SK-N-SH treated with all-trans-retinoic acid at 6 μM for 48 hours (cell line): ENCODE results near the gene NDUFA8.

Experiments used
- ATAC-seq: fragments of 200-7000 bp; cut with Tn5 transposase; 3 replicates; pipeline ENCODE4 v1.9.1; 2020; ENCODE audit warnings: mild to moderate bottlenecking, moderate library complexity
- ARNTL ChIP-seq: fragments of 450-650 bp; formaldehyde crosslinking; IDR thresholded peaks from 2 replicates; pipeline ENCODE4 v1.5.0; 2020; ENCODE audit warnings: low read depth, mild to moderate bottlenecking, moderate library complexity, borderline replicate concordance
- BACH2 ChIP-seq: fragments of 250-450 bp; sonication (Bioruptor Pico); IDR thresholded peaks from 2 replicates; pipeline ENCODE4 v1.9.0; 2021; ENCODE audit warnings: mild to moderate bottlenecking, borderline replicate concordance
- CREB5 ChIP-seq: fragments of 250-450 bp; sonication (Bioruptor Pico); IDR thresholded peaks from 2 replicates; pipeline ENCODE4 v1.5.1; 2020; ENCODE audit warnings: low read depth, mild to moderate bottlenecking, moderate library complexity
- CSDC2 ChIP-seq: fragments of 250-450 bp; sonication (Bioruptor Pico); IDR thresholded peaks from 2 replicates; pipeline ENCODE4 v1.5.0; 2020; ENCODE audit warnings: mild to moderate bottlenecking, moderate library complexity
- CSRNP3 ChIP-seq: fragments of 250-450 bp; sonication (Bioruptor Pico); IDR thresholded peaks from 2 replicates; pipeline ENCODE4 v1.5.1; 2021; ENCODE audit warnings: mild to moderate bottlenecking, moderate library complexity
- ESRRG ChIP-seq: fragments of 250-450 bp; sonication (Bioruptor Pico); IDR thresholded peaks from 2 replicates; pipeline ENCODE4 v1.6.1; 2021; ENCODE audit warnings: mild to moderate bottlenecking
- GLIS3 ChIP-seq: fragments of 250-450 bp; sonication (Bioruptor Pico); IDR thresholded peaks from 2 replicates; pipeline ENCODE4 v1.5.0; 2020; ENCODE audit warnings: mild to moderate bottlenecking, moderate library complexity
- ISL1 ChIP-seq: fragments of 250-450 bp; sonication (Bioruptor Pico); IDR thresholded peaks from 2 replicates; pipeline ENCODE4 v2.1.2; 2022; ENCODE audit warnings: mild to moderate bottlenecking, moderate library complexity
- OSR1 ChIP-seq: fragments of 250-450 bp; sonication (Bioruptor Pico); IDR thresholded peaks from 2 replicates; pipeline ENCODE4 v1.8.0; 2022; ENCODE audit warnings: moderate library complexity, mild to moderate bottlenecking, inconsistent platforms
- PATZ1 ChIP-seq: fragments of 250-450 bp; sonication (Bioruptor Pico); IDR thresholded peaks from 2 replicates; pipeline ENCODE4 v1.8.0; 2020; ENCODE audit warnings: mild to moderate bottlenecking, moderate library complexity, borderline replicate concordance
- PPARA ChIP-seq: fragments of 250-450 bp; sonication (Bioruptor Pico); IDR thresholded peaks from 2 replicates; pipeline ENCODE4 v1.5.0; 2020; ENCODE audit warnings: mild to moderate bottlenecking, borderline replicate concordance
- SNAI2 ChIP-seq: fragments of 250-450 bp; sonication (Bioruptor Pico); IDR thresholded peaks from 2 replicates; pipeline ENCODE4 v1.5.0; 2020; ENCODE audit warnings: mild to moderate bottlenecking, moderate library complexity
- TOX ChIP-seq: fragments of 250-450 bp; sonication (Bioruptor Pico); IDR thresholded peaks from 2 replicates; pipeline ENCODE4 v1.8.0; 2021; ENCODE audit warnings: mild to moderate bottlenecking, moderate library complexity, borderline replicate concordance
- TSHZ2 ChIP-seq: fragments of 250-450 bp; sonication (Bioruptor Pico); IDR thresholded peaks from 2 replicates; pipeline ENCODE4 v1.5.0; 2020; ENCODE audit warnings: mild to moderate bottlenecking, moderate library complexity
- ZC3H10 ChIP-seq: fragments of 250-450 bp; sonication (Bioruptor Pico); IDR thresholded peaks from 2 replicates; pipeline ENCODE4 v1.5.1; 2021; ENCODE audit warnings: mild to moderate bottlenecking, moderate library complexity
- ZFP30 ChIP-seq: fragments of 450-650 bp; formaldehyde crosslinking; IDR thresholded peaks from 2 replicates; pipeline ENCODE4 v1.5.0; 2022; ENCODE audit warnings: mild to moderate bottlenecking, moderate library complexity
- ZNF565 ChIP-seq: fragments of 450-650 bp; formaldehyde crosslinking; conservative IDR thresholded peaks from 2 replicates; pipeline ENCODE4 v1.5.0; 2020; ENCODE audit warnings: low read depth, mild to moderate bottlenecking, moderate library complexity
- ZNF8 ChIP-seq: fragments of 450-650 bp; formaldehyde crosslinking; IDR thresholded peaks from 2 replicates; pipeline ENCODE4 v1.5.0; 2020; ENCODE audit warnings: mild to moderate bottlenecking, moderate library complexity

Gene NDUFA8

GRCh38 chr9:122164286-122164685, 4.7 kb upstream of the NDUFA8 start (continued):
- no peak for TF ChIP-seq CREB5 (CRISPR knock-in tag)

GRCh38 chr9:122162415-122162814, 2.8 kb upstream of the NDUFA8 start:
- TF ChIP-seq PPARA (CRISPR knock-in tag) (no peak), ZNF8 (CRISPR knock-in tag) (peak; percentile 100)
- TF ChIP-seq, all 23 proteins: peak for 1
- no peak for ATAC-seq

GRCh38 chr9:122159925-122160246, 307 bp upstream of the NDUFA8 start:
- ATAC-seq: no peak; the same call in 2 of the 3 replicates

GRCh38 chr9:122158202-122158601, 1.4 kb downstream of the NDUFA8 start:
- no peak for TF ChIP-seq ESRRG (CRISPR knock-in tag)
- no peak for TF ChIP-seq CSDC2 (CRISPR knock-in tag)
- no peak for TF ChIP-seq GLIS3 (CRISPR knock-in tag)
- ATAC-seq: peak; percentile 48

More at GRCh38 chr9:122159925-122160246, 307 bp upstream of the NDUFA8 start:
- TF ChIP-seq ISL1 (no peak), OSR1 (CRISPR knock-in tag) (no peak)

GRCh38 chr9:122155796-122156195, 3.8 kb downstream of the NDUFA8 start:
- ATAC-seq: no peak
- no peak for TF ChIP-seq ZNF565 (CRISPR knock-in tag)
- TF ChIP-seq ARNTL (CRISPR knock-in tag): no peak
- TF ChIP-seq ISL1: no peak
- TF ChIP-seq ZFP30 (CRISPR knock-in tag): no peak
- TF ChIP-seq PPARA (CRISPR knock-in tag): no peak
- TF ChIP-seq OSR1 (CRISPR knock-in tag): no peak
- no peak for TF ChIP-seq PATZ1 (CRISPR knock-in tag)
- TF ChIP-seq, all 23 proteins: peak for 0

- TF ChIP-seq CREB5 (CRISPR knock-in tag) (no peak), SNAI2 (CRISPR knock-in tag) (no peak), ISL1 (no peak), ZC3H10 (CRISPR knock-in tag) (no peak), OSR1 (CRISPR knock-in tag) (no peak), TOX (CRISPR knock-in tag) (no peak), TSHZ2 (CRISPR knock-in tag) (no peak)
- no peak for ATAC-seq
Measured at GRCh38 chr9:122151267-122151828, 8.2 kb downstream of the NDUFA8 start.

GRCh38 chr9:122145592-122145863, 14.1 kb downstream of the NDUFA8 start:
- TF ChIP-seq TOX (CRISPR knock-in tag) (no peak), CSRNP3 (no peak), GLIS3 (CRISPR knock-in tag) (no peak), ZC3H10 (CRISPR knock-in tag) (no peak), SNAI2 (CRISPR knock-in tag) (no peak), BACH2 (CRISPR knock-in tag) (no peak), ZNF8 (CRISPR knock-in tag) (no peak), ARNTL (CRISPR knock-in tag) (no peak), ESRRG (CRISPR knock-in tag) (no peak)
- ATAC-seq: no peak
